Sigmoid colon (tissue), 4 donors: ENCODE measurements around the gene LSR.
"Not testable (repeated sequence)": the region's sequence is repeated elsewhere in the genome, so short reads cannot be mapped to it uniquely, and the experiment has no call there.

Experiments
- CTCF ChIP-seq, 4 experiments: fragments of 450-650 bp in 3 of 4; fragments of 200-600 bp in 1 of 4; IDR thresholded peaks; one replicate each; pipeline ENCODE4 v1.5.1; 2016 to 2019; ENCODE audit warnings: antibody characterized with exemption in 4 of 4, mild to moderate bottlenecking in 3 of 4, moderate library complexity in 2 of 4
- POLR2AphosphoS5 ChIP-seq, 4 donors: sonication (generic); formaldehyde crosslinking; IDR thresholded peaks; one replicate each; pipeline ENCODE4 v1.6.1; 2017; ENCODE audit warnings: antibody characterized with exemption in 4 of 4

GRCh38 chr19:35286101-35286500 lies 37.3 kb downstream of the LSR start:
- not testable (repeated sequence) for TF ChIP-seq CTCF, POLR2AphosphoS5 (IDR thresholded peaks at IDR 0.05)
